GM11168 (cell line): ENCODE measurements around the gene TLE4.

Experiments used
- in situ Hi-C: fragments of 300-500 bp; cut with MboI; formaldehyde crosslinking; loops from one replicate; pipeline ENCODE4 v1.12.0; 2022; ENCODE audit warnings: low sequenced_read_pairs; ENCODE audit not compliant: unreplicated experiment

Gene TLE4

GRCh38 chr9:79684059-79684458, 112.3 kb downstream of the TLE4 start:
- in situ Hi-C loops, result no loop called here

GRCh38 chr9:79684711-79685575, 113.2 kb downstream of the TLE4 start:
- in situ Hi-C loops, result no loop called here

GRCh38 chr9:79685577-79685976, 113.8 kb downstream of the TLE4 start:
- in situ Hi-C loops, result no loop called here

- in situ Hi-C loops, result no loop called here
These were observed 114.8 kb downstream of the TLE4 start for GRCh38 chr9:79686381-79687130.

- in situ Hi-C loops, result no loop called here
These were observed 115.3 kb downstream of the TLE4 start for GRCh38 chr9:79687131-79687447.

- in situ Hi-C loops, result no loop called here
These were observed 116.6 kb downstream of the TLE4 start for GRCh38 chr9:79688363-79688762.

- in situ Hi-C loops, result no loop called here
These were observed 117.8 kb downstream of the TLE4 start for GRCh38 chr9:79689576-79689975.

GRCh38 chr9:79691496-79691895, 119.7 kb downstream of the TLE4 start:
- in situ Hi-C loops, result no loop called here

- in situ Hi-C loops, result no loop called here
These were observed 121.2 kb downstream of the TLE4 start for GRCh38 chr9:79692857-79693571.

- in situ Hi-C loops, result no loop called here
These were observed 122.0 kb downstream of the TLE4 start for GRCh38 chr9:79693750-79694149.

GRCh38 chr9:79694208-79694607, 122.4 kb downstream of the TLE4 start:
- in situ Hi-C loops, result no loop called here

GRCh38 chr9:79694676-79695400, 123.1 kb downstream of the TLE4 start:
- in situ Hi-C loops, result no loop called here

- in situ Hi-C loops, result no loop called here
These were observed 123.9 kb downstream of the TLE4 start for GRCh38 chr9:79695531-79696175.

- in situ Hi-C loops, result no loop called here
These were observed 127.2 kb downstream of the TLE4 start for GRCh38 chr9:79698967-79699366.

- in situ Hi-C loops, result no loop called here
These were observed 127.7 kb downstream of the TLE4 start for GRCh38 chr9:79699479-79699878.

- in situ Hi-C loops, result no loop called here
These were observed 129.0 kb downstream of the TLE4 start for GRCh38 chr9:79700607-79701360.

GRCh38 chr9:79701651-79702050, 129.9 kb downstream of the TLE4 start:
- in situ Hi-C loops, result no loop called here

GRCh38 chr9:79705704-79706103, 133.9 kb downstream of the TLE4 start:
- in situ Hi-C loops, result no loop called here

GRCh38 chr9:79706512-79706911, 134.7 kb downstream of the TLE4 start:
- in situ Hi-C loops, result no loop called here
